GM10248 (cell line): ENCODE results near the gene TUBGCP6.

Experiments
- CTCF ChIA-PET: fragments of 300-600 bp; sonication (Branson Sonifier 250); formaldehyde crosslinking; extraction: SDS; loops from one replicate; lab custom pipeline; 2021; ENCODE audit warnings: antibody characterized with exemption; lab: Yijun Ruan, JAX
- POLR2A ChIA-PET: fragments of 350-650 bp; sonication (Branson Sonifier 250); formaldehyde crosslinking; extraction: SDS; loops from one replicate; lab custom pipeline; 2020; ENCODE audit warnings: antibody characterized with exemption; lab: Yijun Ruan, JAX
- DNase-seq: peaks from one replicate; pipeline ENCODE4 v3.0.0; 2012; ENCODE audit errors: extremely low spot score
- CTCF ChIP-seq: IDR thresholded peaks from 2 replicates; pipeline ENCODE4 v1.5.1; 2012; ENCODE audit warnings: mild to moderate bottlenecking, low read depth; ENCODE audit errors: extremely low read depth, missing control alignments, control extremely low read depth

TUBGCP6 gene

GRCh38 chr22:50186181-50186714, 58.6 kb downstream of the TUBGCP6 start:
- DNase-seq = no peak
- ChIA-PET POLR2A (no interaction called here), CTCF (interaction anchor here (1.5 kb wide), 1 partner anchor 90 kb away, joined by 3 read pairs; no protein-coding TSS in a partner anchor)
- no peak for TF ChIP-seq CTCF

GRCh38 chr22:50185375-50186087, 59.3 kb downstream of the TUBGCP6 start, which contains the start of gene TRABD:
TSS of gene TRABD (plus strand) at chr22:50185913. CDS start at chr22:50193061, 7,148 bp downstream.
- POLR2A ChIA-PET = no interaction called here
- TF ChIP-seq CTCF = no peak
- CTCF ChIA-PET = no interaction called here
- DNase-seq = peak; percentile 95

GRCh38 chr22:50184902-50185374, 59.9 kb downstream of the TUBGCP6 start:
- ChIA-PET CTCF (interaction anchor here (1.1 kb wide), 1 partner anchor 12 kb away, joined by 3 read pairs; no protein-coding TSS in a partner anchor), POLR2A (no interaction called here)
- TF ChIP-seq CTCF = no peak
- DNase-seq = no peak

- DNase-seq = no peak
Observed at GRCh38 chr22:50184004-50184901, 60.6 kb downstream of the TUBGCP6 start.

GRCh38 chr22:50183141-50183971, 61.5 kb downstream of the TUBGCP6 start:
- CTCF ChIA-PET = no interaction called here
- TF ChIP-seq CTCF = no peak
- POLR2A ChIA-PET = no interaction called here
- DNase-seq = no peak

More at GRCh38 chr22:50184004-50184901, 60.6 kb downstream of the TUBGCP6 start:
- no peak for TF ChIP-seq CTCF
- POLR2A ChIA-PET = interaction anchor here (0.6 kb wide), 1 partner anchor 12 kb away, joined by 4 read pairs; no protein-coding TSS in a partner anchor
- CTCF ChIA-PET = interaction anchor here (1.1 kb wide), 1 partner anchor 13 kb away, joined by 3 read pairs; no protein-coding TSS in a partner anchor
